SK-N-SH treated with all-trans-retinoic acid at 6 μM for 48 hours (cell line): Measurements from ENCODE around the gene SMAD6.

ENCODE experiments used
- ATAC-seq: fragments of 200-7000 bp; cut with Tn5 transposase; 3 replicates; pipeline ENCODE4 v1.9.1; 2020; ENCODE audit warnings: mild to moderate bottlenecking, moderate library complexity
- ARNTL ChIP-seq: fragments of 450-650 bp; formaldehyde crosslinking; IDR thresholded peaks from 2 replicates; pipeline ENCODE4 v1.5.0; 2020; ENCODE audit warnings: low read depth, mild to moderate bottlenecking, moderate library complexity, borderline replicate concordance
- BACH2 ChIP-seq: fragments of 250-450 bp; sonication (Bioruptor Pico); IDR thresholded peaks from 2 replicates; pipeline ENCODE4 v1.9.0; 2021; ENCODE audit warnings: mild to moderate bottlenecking, borderline replicate concordance
- CREB5 ChIP-seq: fragments of 250-450 bp; sonication (Bioruptor Pico); IDR thresholded peaks from 2 replicates; pipeline ENCODE4 v1.5.1; 2020; ENCODE audit warnings: low read depth, mild to moderate bottlenecking, moderate library complexity
- CSDC2 ChIP-seq: fragments of 250-450 bp; sonication (Bioruptor Pico); IDR thresholded peaks from 2 replicates; pipeline ENCODE4 v1.5.0; 2020; ENCODE audit warnings: mild to moderate bottlenecking, moderate library complexity
- CSRNP3 ChIP-seq: fragments of 250-450 bp; sonication (Bioruptor Pico); IDR thresholded peaks from 2 replicates; pipeline ENCODE4 v1.5.1; 2021; ENCODE audit warnings: mild to moderate bottlenecking, moderate library complexity
- ESRRG ChIP-seq: fragments of 250-450 bp; sonication (Bioruptor Pico); IDR thresholded peaks from 2 replicates; pipeline ENCODE4 v1.6.1; 2021; ENCODE audit warnings: mild to moderate bottlenecking
- GLIS3 ChIP-seq: fragments of 250-450 bp; sonication (Bioruptor Pico); IDR thresholded peaks from 2 replicates; pipeline ENCODE4 v1.5.0; 2020; ENCODE audit warnings: mild to moderate bottlenecking, moderate library complexity
- ISL1 ChIP-seq: fragments of 250-450 bp; sonication (Bioruptor Pico); IDR thresholded peaks from 2 replicates; pipeline ENCODE4 v2.1.2; 2022; ENCODE audit warnings: mild to moderate bottlenecking, moderate library complexity
- PPARA ChIP-seq: fragments of 250-450 bp; sonication (Bioruptor Pico); IDR thresholded peaks from 2 replicates; pipeline ENCODE4 v1.5.0; 2020; ENCODE audit warnings: mild to moderate bottlenecking, borderline replicate concordance
- SNAI2 ChIP-seq: fragments of 250-450 bp; sonication (Bioruptor Pico); IDR thresholded peaks from 2 replicates; pipeline ENCODE4 v1.5.0; 2020; ENCODE audit warnings: mild to moderate bottlenecking, moderate library complexity
- TCF4 ChIP-seq: fragments of 250-450 bp; sonication (Bioruptor Pico); IDR thresholded peaks from 2 replicates; pipeline ENCODE4 v1.8.0; 2021; ENCODE audit warnings: mild to moderate bottlenecking, moderate library complexity, borderline replicate concordance
- TOX ChIP-seq: fragments of 250-450 bp; sonication (Bioruptor Pico); IDR thresholded peaks from 2 replicates; pipeline ENCODE4 v1.8.0; 2021; ENCODE audit warnings: mild to moderate bottlenecking, moderate library complexity, borderline replicate concordance
- ZC3H10 ChIP-seq: fragments of 250-450 bp; sonication (Bioruptor Pico); IDR thresholded peaks from 2 replicates; pipeline ENCODE4 v1.5.1; 2021; ENCODE audit warnings: mild to moderate bottlenecking, moderate library complexity
- ZFP3 ChIP-seq: fragments of 250-450 bp; sonication (Bioruptor Pico); IDR thresholded peaks from 2 replicates; pipeline ENCODE4 v1.5.0; 2020; ENCODE audit warnings: mild to moderate bottlenecking, moderate library complexity
- ZFP30 ChIP-seq: fragments of 450-650 bp; formaldehyde crosslinking; IDR thresholded peaks from 2 replicates; pipeline ENCODE4 v1.5.0; 2022; ENCODE audit warnings: mild to moderate bottlenecking, moderate library complexity
- ZNF565 ChIP-seq: fragments of 450-650 bp; formaldehyde crosslinking; conservative IDR thresholded peaks from 2 replicates; pipeline ENCODE4 v1.5.0; 2020; ENCODE audit warnings: low read depth, mild to moderate bottlenecking, moderate library complexity
- ZNF8 ChIP-seq: fragments of 450-650 bp; formaldehyde crosslinking; IDR thresholded peaks from 2 replicates; pipeline ENCODE4 v1.5.0; 2020; ENCODE audit warnings: mild to moderate bottlenecking, moderate library complexity
- TF ChIP-seq, protein P1 (sequence below): fragments of 250-450 bp; sonication (Bioruptor Pico); IDR thresholded peaks from 2 replicates; pipeline ENCODE4 v1.8.0; 2021; ENCODE audit warnings: low read depth, mild to moderate bottlenecking, moderate library complexity, borderline replicate concordance

SMAD6 gene

DNA sequence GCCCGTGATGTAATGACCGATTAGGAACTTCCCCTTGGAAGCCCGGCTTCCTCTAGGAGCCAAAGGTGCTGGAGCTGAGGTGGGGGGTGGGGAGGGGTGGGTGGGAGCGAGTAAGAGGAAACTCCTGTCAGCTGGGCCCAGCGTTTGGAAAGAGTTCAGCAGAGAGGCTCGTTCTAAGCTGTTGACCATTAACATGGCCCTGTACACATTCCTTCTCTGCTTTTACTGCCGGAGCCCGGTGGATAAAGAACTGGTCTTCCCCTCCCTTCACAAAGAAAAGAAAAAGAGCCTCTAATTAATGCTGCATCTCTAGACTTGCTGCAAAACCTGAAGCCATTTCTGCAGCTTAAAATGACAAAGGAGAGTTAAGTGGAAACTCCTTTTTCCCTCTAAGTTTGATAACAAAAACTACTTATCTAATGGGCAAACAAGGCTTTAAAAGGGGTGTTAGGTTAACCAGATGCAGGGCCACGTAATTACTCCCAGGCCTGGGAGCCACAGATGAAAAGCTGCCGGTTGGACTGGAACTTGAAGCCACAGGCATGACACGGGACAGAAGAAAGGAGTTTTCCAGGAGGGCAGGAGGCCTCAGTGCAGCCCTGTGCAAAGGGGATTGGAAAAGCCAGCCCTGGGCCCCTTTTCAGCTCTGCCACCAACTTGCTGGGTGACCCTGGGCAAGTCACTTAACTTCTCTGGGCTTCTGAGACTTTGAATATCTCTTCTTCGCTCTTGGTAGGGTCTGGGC, 71.3 kb downstream of the SMAD6 start:
- ATAC-seq = peak; percentile 31
- TF ChIP-seq ZNF565 (CRISPR knock-in tag) (no peak), GLIS3 (no peak), ARNTL (CRISPR knock-in tag) (no peak), CSRNP3 (CRISPR knock-in tag) (no peak), ESRRG (CRISPR knock-in tag) (no peak), PPARA (no peak), ZC3H10 (CRISPR knock-in tag) (no peak), ZFP30 (no peak), BACH2 (CRISPR knock-in tag) (no peak), TCF4 (CRISPR knock-in tag) (no peak), CREB5 (CRISPR knock-in tag) (no peak)
- TF ChIP-seq, protein P1, sequence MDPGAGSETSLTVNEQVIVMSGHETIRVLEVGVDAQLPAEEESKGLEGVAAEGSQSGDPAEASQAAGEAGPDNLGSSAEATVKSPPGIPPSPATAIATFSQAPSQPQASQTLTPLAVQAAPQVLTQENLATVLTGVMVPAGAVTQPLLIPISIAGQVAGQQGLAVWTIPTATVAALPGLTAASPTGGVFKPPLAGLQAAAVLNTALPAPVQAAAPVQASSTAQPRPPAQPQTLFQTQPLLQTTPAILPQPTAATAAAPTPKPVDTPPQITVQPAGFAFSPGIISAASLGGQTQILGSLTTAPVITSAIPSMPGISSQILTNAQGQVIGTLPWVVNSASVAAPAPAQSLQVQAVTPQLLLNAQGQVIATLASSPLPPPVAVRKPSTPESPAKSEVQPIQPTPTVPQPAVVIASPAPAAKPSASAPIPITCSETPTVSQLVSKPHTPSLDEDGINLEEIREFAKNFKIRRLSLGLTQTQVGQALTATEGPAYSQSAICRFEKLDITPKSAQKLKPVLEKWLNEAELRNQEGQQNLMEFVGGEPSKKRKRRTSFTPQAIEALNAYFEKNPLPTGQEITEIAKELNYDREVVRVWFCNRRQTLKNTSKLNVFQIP (CRISPR knock-in tag) = no peak

GRCh38 chr15:66774001-66774814, 72.2 kb downstream of the SMAD6 start:
- peak; percentile 90 for ATAC-seq
- TF ChIP-seq TCF4 (CRISPR knock-in tag) (no peak), ZNF8 (CRISPR knock-in tag) (no peak), PPARA (no peak), CSDC2 (CRISPR knock-in tag) (no peak)

DNA sequence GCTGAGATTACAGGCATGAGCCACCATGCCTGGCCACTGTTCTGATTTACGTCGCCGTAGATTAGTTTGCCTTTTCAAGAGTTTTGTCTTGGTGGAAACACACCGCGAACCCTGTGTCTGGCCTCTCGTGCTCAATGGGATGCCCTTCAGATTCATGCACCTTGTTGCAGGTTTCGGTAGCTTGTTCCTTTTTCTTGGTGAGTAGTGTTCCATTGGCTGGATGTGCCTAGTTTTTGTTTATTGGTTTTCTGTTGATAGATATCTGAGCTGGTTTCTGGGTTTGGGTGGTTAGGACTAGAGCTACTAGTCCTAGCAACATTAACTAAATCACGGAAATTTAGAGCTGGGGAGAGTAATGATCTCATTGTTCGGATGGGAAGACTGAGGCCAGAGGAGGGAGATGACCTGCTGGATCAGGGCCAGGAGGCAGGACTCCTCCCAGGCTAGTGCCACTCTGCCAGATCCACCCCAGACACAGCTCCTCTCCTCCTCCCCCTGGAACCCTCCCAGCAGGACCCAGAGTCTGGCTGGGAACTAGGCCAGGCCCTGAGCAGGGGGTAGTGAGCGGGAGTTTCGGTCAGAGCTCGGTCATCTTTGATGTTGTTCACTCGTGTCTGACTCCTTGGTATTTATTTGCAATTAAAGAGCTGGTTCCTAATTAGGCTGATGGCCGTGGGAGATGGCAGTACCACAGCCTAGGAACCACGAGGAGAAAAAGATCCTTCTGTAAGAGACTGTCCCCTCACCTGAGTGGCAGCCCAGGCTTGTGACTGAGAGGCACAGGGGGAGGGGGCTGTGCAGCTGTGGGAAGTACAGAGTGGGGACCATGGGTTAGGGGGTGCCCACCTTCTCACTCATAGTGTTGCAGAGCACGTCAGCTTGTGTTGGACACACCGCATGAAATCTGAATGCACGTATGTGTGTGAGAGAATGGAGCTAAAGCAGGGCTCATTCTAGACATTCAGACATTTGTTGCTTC, 73.4 kb downstream of the SMAD6 start:
- no peak for ATAC-seq
- no peak for TF ChIP-seq CSDC2 (CRISPR knock-in tag)
- TF ChIP-seq ISL1 (CRISPR knock-in tag) = peak; percentile 23; the same call in 1 of the 2 replicates

GRCh38 chr15:66777054-66777453, 75.0 kb downstream of the SMAD6 start:
- no peak for TF ChIP-seq ZFP3
- TF ChIP-seq CSRNP3 (CRISPR knock-in tag) = no peak
- no peak for TF ChIP-seq ZC3H10 (CRISPR knock-in tag)
- TF ChIP-seq ISL1 (CRISPR knock-in tag) = no peak
- TF ChIP-seq TOX (CRISPR knock-in tag) = no peak
- TF ChIP-seq BACH2 (CRISPR knock-in tag) = no peak
- TF ChIP-seq ZNF565 (CRISPR knock-in tag) = no peak
- no peak for TF ChIP-seq CSDC2 (CRISPR knock-in tag)
- no peak for TF ChIP-seq SNAI2
- TF ChIP-seq TCF4 (CRISPR knock-in tag) = no peak
- no peak for ATAC-seq
